Stimulated activated CD4-positive, alpha-beta T cell treated with anti-CD3 and anti-CD28 coated beads, Interleukin-4, amount 100 ng/mL, for 1 hour (primary cell): ENCODE measurements around the gene VEGFB.

Experiments used
- DNase-seq: peaks from one replicate; pipeline ENCODE4 v3.0.0-alpha.2; 2020

VEGFB gene

GRCh38 chr11:64284962-64285884 lies 50.8 kb downstream of the VEGFB start, which contains the start of gene GPR137:
Gene GPR137, plus strand, starts transcription at chr11:64285848. Its CDS starts 677 bp downstream, at chr11:64286525.
- DNase-seq = peak; percentile 91

GRCh38 chr11:64285885-64286800 lies 51.8 kb downstream of the VEGFB start:
- DNase-seq = no peak

DNA sequence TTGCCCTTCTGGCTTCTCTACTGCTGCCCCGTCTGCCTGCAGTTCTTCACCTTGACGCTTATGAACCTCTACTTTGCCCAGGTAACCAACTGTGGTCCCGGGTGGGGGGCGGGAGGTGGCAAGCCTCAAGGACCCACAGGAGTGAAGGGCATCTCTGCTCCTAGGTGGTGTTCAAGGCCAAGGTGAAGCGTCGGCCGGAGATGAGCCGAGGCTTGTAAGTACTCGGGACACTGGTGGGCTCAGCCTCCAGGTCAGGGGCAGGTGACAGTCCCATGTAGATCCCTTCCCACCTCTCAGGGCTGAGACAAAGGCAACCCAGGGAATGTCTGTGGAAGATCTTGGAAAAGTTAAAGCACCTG lies 52.4 kb downstream of the VEGFB start:
- no peak for DNase-seq

- DNase-seq = no peak
Measured at GRCh38 chr11:64287676-64288352, 53.4 kb downstream of the VEGFB start.

GRCh38 chr11:64288353-64288750 lies 54.0 kb downstream of the VEGFB start:
- no peak for DNase-seq
